HepG2 (cell line): ENCODE results near the gene REEP6. TPM values are rescaled to one million over a fixed set of nuclear protein-coding genes. Genes with fewer than 3 reads are reported as not detected.

Experiments
- ATF7-NPFF ChIP-seq: sonication (generic); formaldehyde crosslinking; IDR thresholded peaks from 2 replicates; pipeline ENCODE4 v1.8.1; 2023; ENCODE audit warnings: mild to moderate bottlenecking, low read depth, missing genetic modification reagents, moderate library complexity
- EED ChIP-seq: sonication (generic); formaldehyde crosslinking; IDR thresholded peaks from 2 replicates; pipeline ENCODE4 v1.5.0; 2020; ENCODE audit warnings: mild to moderate bottlenecking, missing genetic modification reagents
- HMGA1 ChIP-seq: sonication (generic); formaldehyde crosslinking; conservative IDR thresholded peaks from 2 replicates; pipeline ENCODE4 v1.4.0; 2020; ENCODE audit warnings: missing genetic modification reagents
- MAZ ChIP-seq, 2 experiments: sonication (generic) in 1 of 2; formaldehyde crosslinking in 1 of 2; IDR thresholded peaks; 2 replicates each; pipeline versions ENCODE4 v1.5.0 to v1.6.1; 2012 to 2020; ENCODE audit warnings: low read depth in 2 of 2, mild to moderate bottlenecking in 2 of 2, borderline replicate concordance in 1 of 2, improper control_type of control experiment in 1 of 2, low read length in 1 of 2, missing genetic modification reagents in 1 of 2, moderate library complexity in 1 of 2
- NR2C2 ChIP-seq: sonication (generic); formaldehyde crosslinking; IDR thresholded peaks from 2 replicates; pipeline ENCODE4 v1.4.0; 2020; ENCODE audit warnings: missing genetic modification reagents, mild to moderate bottlenecking, moderate library complexity, borderline replicate concordance
- PAF1 ChIP-seq: IDR thresholded peaks from 2 replicates; pipeline ENCODE4 v1.6.1; 2016; ENCODE audit warnings: missing genetic modification reagents, missing compliant biosample characterization
- RBFOX2 ChIP-seq: fragments of 200-400 bp; formaldehyde crosslinking; IDR thresholded peaks from 2 replicates; pipeline ENCODE4 v1.6.1; 2017; ENCODE audit warnings: low read depth, mild to moderate bottlenecking, low read length
- REXO4 ChIP-seq: sonication (generic); formaldehyde crosslinking; IDR thresholded peaks from 2 replicates; pipeline ENCODE4 v1.8.0; 2022; ENCODE audit warnings: missing genetic modification reagents, mild to moderate bottlenecking, borderline replicate concordance
- RFXANK ChIP-seq: IDR thresholded peaks from 2 replicates; pipeline ENCODE4 v1.6.1; 2016
- SALL1 ChIP-seq: sonication (generic); formaldehyde crosslinking; IDR thresholded peaks from 2 replicates; pipeline ENCODE4 v1.8.0; 2022; ENCODE audit warnings: mild to moderate bottlenecking, missing genetic modification reagents
- SETDB1 ChIP-seq: sonication (generic); formaldehyde crosslinking; IDR thresholded peaks from 2 replicates; pipeline ENCODE4 v1.5.1; 2020; ENCODE audit warnings: missing genetic modification reagents, mild to moderate bottlenecking, borderline replicate concordance
- SNAI1 ChIP-seq: sonication (generic); formaldehyde crosslinking; IDR thresholded peaks from 2 replicates; pipeline ENCODE4 v1.5.0; 2020; ENCODE audit warnings: mild to moderate bottlenecking, missing genetic modification reagents, borderline replicate concordance
- TEAD3 ChIP-seq: optimal IDR thresholded peaks from 2 replicates; pipeline ENCODE3; 2016; ENCODE audit warnings: borderline replicate concordance
- ZBTB7B ChIP-seq: sonication (generic); formaldehyde crosslinking; IDR thresholded peaks from 2 replicates; pipeline ENCODE4 v1.4.0; 2020; ENCODE audit warnings: missing genetic modification reagents
- ZC3H4 ChIP-seq: sonication (generic); formaldehyde crosslinking; IDR thresholded peaks from 2 replicates; pipeline ENCODE4 v1.4.0; 2020; ENCODE audit warnings: missing genetic modification reagents, borderline replicate concordance
- ZFX ChIP-seq: sonication (generic); formaldehyde crosslinking; IDR thresholded peaks from 2 replicates; pipeline ENCODE4 v1.4.0; 2020; ENCODE audit warnings: mild to moderate bottlenecking, low read depth, missing genetic modification reagents, moderate library complexity
- ZNF10 ChIP-seq: sonication (generic); formaldehyde crosslinking; IDR thresholded peaks from 2 replicates; pipeline ENCODE4 v1.4.0; 2020; ENCODE audit warnings: mild to moderate bottlenecking, low read depth, missing genetic modification reagents, borderline replicate concordance
- ZNF230 ChIP-seq: sonication (generic); formaldehyde crosslinking; IDR thresholded peaks from 2 replicates; pipeline ENCODE4 v1.4.0; 2020; ENCODE audit warnings: mild to moderate bottlenecking, missing genetic modification reagents
- ZNF382 ChIP-seq: sonication (generic); formaldehyde crosslinking; IDR thresholded peaks from 2 replicates; pipeline ENCODE4 v1.5.0; 2020; ENCODE audit warnings: missing genetic modification reagents, mild to moderate bottlenecking, borderline replicate concordance
- ZNF44 ChIP-seq: sonication (generic); formaldehyde crosslinking; IDR thresholded peaks from 2 replicates; pipeline ENCODE4 v1.5.1; 2020; ENCODE audit warnings: mild to moderate bottlenecking, missing genetic modification reagents
- ZNF549 ChIP-seq: sonication (generic); formaldehyde crosslinking; IDR thresholded peaks from 2 replicates; pipeline ENCODE4 v1.5.0; 2020; ENCODE audit warnings: missing genetic modification reagents
- ZSCAN22 ChIP-seq: sonication (generic); formaldehyde crosslinking; IDR thresholded peaks from 2 replicates; pipeline ENCODE4 v1.4.0; 2020; ENCODE audit warnings: mild to moderate bottlenecking, missing genetic modification reagents
- polyA plus RNA-seq, 8 experiments: library from polyadenylated mRNA; depleted of rRNA in 3 of 8; stranded (reverse) in 7 of 8; unstranded in 1 of 8; fragments of >200 nt; fragmentation: Illumina TruSeq in 4 of 8; extraction: Trizol in 4 of 8; gene quantifications; 2 replicates each; pipeline versions ENCODE4 v1.2.1 to v1.2.3, GENCODE V29; 2011 to 2016; ENCODE audit warnings: low read depth in 4 of 8, missing spikeins in 1 of 8, mixed read lengths in 1 of 8; ENCODE audit not compliant: insufficient read depth in 1 of 8
- total RNA-seq, 5 experiments: library from RNA; depleted of rRNA; stranded (reverse); fragments of >200 nt; fragmentation: Illumina TruSeq; extraction: Trizol; gene quantifications; 2 replicates each; pipeline ENCODE4 v1.2.3, GENCODE V29; 2016; ENCODE audit warnings: low read depth in 1 of 5
- TF ChIP-seq, protein P1 (sequence below): sonication (generic); formaldehyde crosslinking; IDR thresholded peaks from 2 replicates; pipeline ENCODE4 v1.4.0; 2020; ENCODE audit warnings: missing genetic modification reagents, low read depth, mild to moderate bottlenecking, borderline replicate concordance
- TF ChIP-seq, protein P2 (sequence below): IDR thresholded peaks from 2 replicates; pipeline ENCODE4 v1.6.1; 2012; ENCODE audit warnings: low read depth, low read length, improper control_type of control experiment
- TF ChIP-seq, protein P3 (sequence below): sonication (generic); formaldehyde crosslinking; IDR thresholded peaks from 2 replicates; pipeline ENCODE4 v1.8.0; 2022; ENCODE audit warnings: missing genetic modification reagents, mild to moderate bottlenecking, inconsistent platforms, borderline replicate concordance

The REEP6 gene
- total and polyA plus RNA-seq, 2 of the 13 experiments (the other 11 are each of a cell fraction or from before 2014, with no cell fraction given): 10.0 to 28.8 TPM

- no peak for TF ChIP-seq EED (CRISPR knock-in tag)
- no peak for TF ChIP-seq ZNF382 (CRISPR knock-in tag)
- no peak for TF ChIP-seq ZSCAN22 (CRISPR knock-in tag)
- TF ChIP-seq, protein P1, sequence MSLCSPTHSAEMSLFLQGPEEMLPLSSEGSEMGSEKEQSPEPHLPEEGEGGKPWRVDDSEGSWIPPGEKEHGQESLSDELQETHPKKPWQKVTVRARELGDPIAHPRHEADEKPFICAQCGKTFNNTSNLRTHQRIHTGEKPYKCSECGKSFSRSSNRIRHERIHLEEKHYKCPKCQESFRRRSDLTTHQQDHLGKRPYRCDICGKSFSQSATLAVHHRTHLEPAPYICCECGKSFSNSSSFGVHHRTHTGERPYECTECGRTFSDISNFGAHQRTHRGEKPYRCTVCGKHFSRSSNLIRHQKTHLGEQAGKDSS (CRISPR knock-in tag): no peak
- peak; percentile 57 for TF ChIP-seq RBFOX2
- TF ChIP-seq ZNF10 (CRISPR knock-in tag): no peak
- TF ChIP-seq RFXANK (CRISPR knock-in tag): no peak
- TF ChIP-seq ZFX (CRISPR knock-in tag): peak; percentile 51; the same call in 1 of the 2 replicates
- TF ChIP-seq ATF7-NPFF (CRISPR knock-in tag): no peak
- TF ChIP-seq MAZ (IDR thresholded peaks at IDR 0.05; ENCODE audit: borderline replicate concordance, low read depth, low read length): no peak
- peak; percentile 84 for TF ChIP-seq MAZ (CRISPR knock-in tag; IDR thresholded peaks at IDR 0.05; ENCODE audit: low read depth)
- TF ChIP-seq ZNF44 (CRISPR knock-in tag): no peak
- TF ChIP-seq, protein P2, sequence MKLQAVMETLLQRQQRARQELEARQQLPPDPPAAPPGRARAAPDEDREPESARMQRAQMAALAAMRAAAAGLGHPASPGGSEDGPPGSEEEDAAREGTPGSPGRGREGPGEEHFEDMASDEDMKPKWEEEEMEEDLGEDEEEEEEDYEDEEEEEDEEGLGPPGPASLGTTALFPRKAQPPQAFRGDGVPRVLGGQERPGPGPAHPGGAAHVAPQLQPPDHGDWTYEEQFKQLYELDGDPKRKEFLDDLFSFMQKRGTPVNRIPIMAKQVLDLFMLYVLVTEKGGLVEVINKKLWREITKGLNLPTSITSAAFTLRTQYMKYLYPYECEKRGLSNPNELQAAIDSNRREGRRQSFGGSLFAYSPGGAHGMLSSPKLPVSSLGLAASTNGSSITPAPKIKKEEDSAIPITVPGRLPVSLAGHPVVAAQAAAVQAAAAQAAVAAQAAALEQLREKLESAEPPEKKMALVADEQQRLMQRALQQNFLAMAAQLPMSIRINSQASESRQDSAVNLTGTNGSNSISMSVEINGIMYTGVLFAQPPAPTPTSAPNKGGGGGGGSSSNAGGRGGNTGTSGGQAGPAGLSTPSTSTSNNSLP: no peak
- 0 out of 2 replicates have a peak, but pooled peaks have one; percentile 23 for TF ChIP-seq NR2C2 (CRISPR knock-in tag)
- TF ChIP-seq SETDB1 (CRISPR knock-in tag): no peak
- TF ChIP-seq ZC3H4 (CRISPR knock-in tag): no peak
- TF ChIP-seq SALL1 (CRISPR knock-in tag): 0 out of 2 replicates have a peak, but pooled peaks have one; percentile 10
- TF ChIP-seq, protein P3, sequence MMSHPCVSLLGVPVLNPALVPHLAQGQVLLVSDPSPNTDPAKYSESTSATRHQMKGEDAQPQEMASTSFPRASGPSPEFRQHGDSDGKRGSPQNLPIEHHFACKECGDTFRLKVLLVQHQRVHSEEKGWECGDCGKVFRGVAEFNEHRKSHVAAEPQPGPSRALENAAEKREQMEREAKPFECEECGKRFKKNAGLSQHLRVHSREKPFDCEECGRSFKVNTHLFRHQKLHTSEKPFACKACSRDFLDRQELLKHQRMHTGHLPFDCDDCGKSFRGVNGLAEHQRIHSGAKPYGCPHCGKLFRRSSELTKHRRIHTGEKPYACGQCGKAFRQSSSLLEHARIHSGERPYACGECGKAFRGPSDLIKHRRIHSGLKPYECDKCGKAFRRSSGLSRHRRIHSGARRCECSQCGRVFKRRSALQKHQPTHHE (CRISPR knock-in tag): no peak
- no peak; the same call in 1 of the 2 replicates for TF ChIP-seq ZBTB7B (CRISPR knock-in tag)
- no peak for TF ChIP-seq ZNF230 (CRISPR knock-in tag)
- TF ChIP-seq HMGA1 (CRISPR knock-in tag): no peak
- TF ChIP-seq ZNF549 (CRISPR knock-in tag): no peak
- no peak for TF ChIP-seq SNAI1 (CRISPR knock-in tag)
- TF ChIP-seq TEAD3: no peak
- no peak for TF ChIP-seq REXO4 (CRISPR knock-in tag)
- TF ChIP-seq PAF1 (CRISPR knock-in tag): no peak
Observed at GRCh38 chr19:1512671-1513498, 21.9 kb downstream of the REEP6 start, which contains the start of gene ADAMTSL5 (continued).
